Measurements from ENCODE around the gene SCN11A.

Gene SCN11A

GRCh38 chr3:39079530-39079929, 27.8 kb upstream of the SCN11A start:
- TF ChIP-seq RAD21 (IDR thresholded peaks at IDR 0.05; ENCODE audit: low read depth): no peak
- no peak for TF ChIP-seq CREB1 (IDR thresholded peaks at IDR 0.05; ENCODE audit: low read depth)
- TF ChIP-seq MAX (IDR thresholded peaks at IDR 0.05): no peak
- no peak for TF ChIP-seq TEAD4 (IDR thresholded peaks at IDR 0.05)
- TF ChIP-seq TAF1 (IDR thresholded peaks at IDR 0.05; ENCODE audit: low read depth): no peak
- TF ChIP-seq EGR1 (IDR thresholded peaks at IDR 0.05): no peak
- TF ChIP-seq FOXM1 (IDR thresholded peaks at IDR 0.05; ENCODE audit: borderline replicate concordance, low read depth): no peak
- no peak for TF ChIP-seq EP300 (IDR thresholded peaks at IDR 0.05; ENCODE audit: borderline replicate concordance)
- TF ChIP-seq CEBPB (IDR thresholded peaks at IDR 0.05): no peak
- TF ChIP-seq ZBTB7A (IDR thresholded peaks at IDR 0.05; ENCODE audit: low read depth): no peak
- no peak for TF ChIP-seq YY1 (IDR thresholded peaks at IDR 0.05; ENCODE audit: low read depth)
- TF ChIP-seq TCF12 (IDR thresholded peaks at IDR 0.05; ENCODE audit: low read depth): no peak
- no peak for TF ChIP-seq USF1 (IDR thresholded peaks at IDR 0.05)
- no peak for TF ChIP-seq NFIC (IDR thresholded peaks at IDR 0.05)
- no peak for TF ChIP-seq REST (IDR thresholded peaks at IDR 0.05; ENCODE audit: low read depth)

- TF ChIP-seq FOXM1 (IDR thresholded peaks at IDR 0.05; ENCODE audit: borderline replicate concordance, low read depth) (no peak), EP300 (IDR thresholded peaks at IDR 0.05; ENCODE audit: borderline replicate concordance) (no peak), ZBTB7A (IDR thresholded peaks at IDR 0.05; ENCODE audit: low read depth) (no peak), MAX (IDR thresholded peaks at IDR 0.05) (no peak), CEBPB (IDR thresholded peaks at IDR 0.05) (no peak), TEAD4 (IDR thresholded peaks at IDR 0.05) (no peak), CREB1 (IDR thresholded peaks at IDR 0.05; ENCODE audit: low read depth) (no peak), REST (IDR thresholded peaks at IDR 0.05; ENCODE audit: low read depth) (no peak), TAF1 (IDR thresholded peaks at IDR 0.05; ENCODE audit: low read depth) (no peak), USF1 (IDR thresholded peaks at IDR 0.05) (no peak), EGR1 (IDR thresholded peaks at IDR 0.05) (no peak), TCF12 (IDR thresholded peaks at IDR 0.05; ENCODE audit: low read depth) (no peak), RAD21 (IDR thresholded peaks at IDR 0.05; ENCODE audit: low read depth) (no peak), YY1 (IDR thresholded peaks at IDR 0.05; ENCODE audit: low read depth) (no peak), NFIC (IDR thresholded peaks at IDR 0.05) (no peak)
Measured at GRCh38 chr3:39075910-39076309, 24.2 kb upstream of the SCN11A start.

- TF ChIP-seq TCF12 (IDR thresholded peaks at IDR 0.05; ENCODE audit: low read depth) (no peak), CREB1 (IDR thresholded peaks at IDR 0.05; ENCODE audit: low read depth) (no peak), CEBPB (IDR thresholded peaks at IDR 0.05) (no peak), RAD21 (IDR thresholded peaks at IDR 0.05; ENCODE audit: low read depth) (no peak), TAF1 (IDR thresholded peaks at IDR 0.05; ENCODE audit: low read depth) (no peak), NFIC (IDR thresholded peaks at IDR 0.05) (no peak), EGR1 (IDR thresholded peaks at IDR 0.05) (no peak), USF1 (IDR thresholded peaks at IDR 0.05) (no peak), YY1 (IDR thresholded peaks at IDR 0.05; ENCODE audit: low read depth) (no peak), MAX (IDR thresholded peaks at IDR 0.05) (no peak), REST (IDR thresholded peaks at IDR 0.05; ENCODE audit: low read depth) (no peak), FOXM1 (IDR thresholded peaks at IDR 0.05; ENCODE audit: borderline replicate concordance, low read depth) (no peak), ZBTB7A (IDR thresholded peaks at IDR 0.05; ENCODE audit: low read depth) (no peak), EP300 (IDR thresholded peaks at IDR 0.05; ENCODE audit: borderline replicate concordance) (no peak), TEAD4 (IDR thresholded peaks at IDR 0.05) (no peak)
Measured at GRCh38 chr3:39068556-39068955, 16.8 kb upstream of the SCN11A start.
